ENCODE measurements around the gene NBPF3.
"Not testable (repeated sequence)": the region's sequence is repeated elsewhere in the genome, so short reads cannot be mapped to it uniquely, and the experiment has no call there.

NBPF3 gene

DNA sequence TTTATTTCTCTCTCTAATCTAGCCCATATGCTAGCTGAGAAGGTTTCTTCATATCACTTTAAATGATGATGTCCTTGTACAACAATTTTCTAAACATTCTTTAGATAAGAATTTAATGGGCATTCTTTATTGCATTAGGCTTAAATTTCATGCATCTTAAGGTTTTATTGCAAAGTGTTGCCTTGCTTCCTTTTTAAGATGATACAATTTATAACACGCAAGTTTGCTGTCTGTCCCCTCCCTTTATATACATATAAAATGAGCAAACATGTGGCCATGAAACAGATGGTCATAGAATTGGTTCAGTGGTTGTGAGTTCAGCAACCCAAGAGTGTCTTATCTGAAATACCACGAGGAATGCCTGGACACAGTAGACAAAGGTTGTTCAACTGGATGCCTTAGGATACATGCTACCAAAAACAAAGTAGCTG is 12.1 kb downstream of the NBPF3 start:
- no peak overlapping the region for H3K9ac ChIP-seq (ENCODE audit: low read length)
- H3K27me3 ChIP-seq (replicated peaks; ENCODE audit: insufficient read depth, low read length), result no peaks in the 10 kb centered on the region
- TF ChIP-seq, protein P1, sequence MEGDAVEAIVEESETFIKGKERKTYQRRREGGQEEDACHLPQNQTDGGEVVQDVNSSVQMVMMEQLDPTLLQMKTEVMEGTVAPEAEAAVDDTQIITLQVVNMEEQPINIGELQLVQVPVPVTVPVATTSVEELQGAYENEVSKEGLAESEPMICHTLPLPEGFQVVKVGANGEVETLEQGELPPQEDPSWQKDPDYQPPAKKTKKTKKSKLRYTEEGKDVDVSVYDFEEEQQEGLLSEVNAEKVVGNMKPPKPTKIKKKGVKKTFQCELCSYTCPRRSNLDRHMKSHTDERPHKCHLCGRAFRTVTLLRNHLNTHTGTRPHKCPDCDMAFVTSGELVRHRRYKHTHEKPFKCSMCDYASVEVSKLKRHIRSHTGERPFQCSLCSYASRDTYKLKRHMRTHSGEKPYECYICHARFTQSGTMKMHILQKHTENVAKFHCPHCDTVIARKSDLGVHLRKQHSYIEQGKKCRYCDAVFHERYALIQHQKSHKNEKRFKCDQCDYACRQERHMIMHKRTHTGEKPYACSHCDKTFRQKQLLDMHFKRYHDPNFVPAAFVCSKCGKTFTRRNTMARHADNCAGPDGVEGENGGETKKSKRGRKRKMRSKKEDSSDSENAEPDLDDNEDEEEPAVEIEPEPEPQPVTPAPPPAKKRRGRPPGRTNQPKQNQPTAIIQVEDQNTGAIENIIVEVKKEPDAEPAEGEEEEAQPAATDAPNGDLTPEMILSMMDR (IDR thresholded peaks at IDR 0.05; ENCODE audit: low read length), result no peak
- no peak for TF ChIP-seq EZH2 (optimal IDR thresholded peaks at IDR 0.05; ENCODE audit: low read depth, low read length)
- TF ChIP-seq EZH2phosphoT487 (IDR thresholded peaks at IDR 0.05; ENCODE audit: low read length), result no peak
- no peaks in the 10 kb centered on the region for H3K36me3 ChIP-seq (replicated peaks; ENCODE audit: insufficient read depth, low read length)
- no peaks in the 10 kb centered on the region for H4K20me1 ChIP-seq (ENCODE audit: insufficient read depth, low read length)
- no peak overlapping the region for H3K4me3 ChIP-seq (ENCODE audit: low read length)
- no peaks in the 10 kb centered on the region for H3F3A ChIP-seq (ENCODE audit: insufficient read depth, low read length)
- no peaks in the 10 kb centered on the region for H3K79me2 ChIP-seq (ENCODE audit: low read length)
- H3K9me2 ChIP-seq (replicated peaks; ENCODE audit: insufficient read depth, low read length), result no peaks in the 10 kb centered on the region
- no peaks in the 10 kb centered on the region for H3K9me3 ChIP-seq (replicated peaks; ENCODE audit: insufficient read depth, low read length)
- no peak overlapping the region for H2AFZ ChIP-seq (ENCODE audit: low read length)
- no peak overlapping the region for H3K4me2 ChIP-seq (ENCODE audit: low read depth, low read length)
- DNase-seq, result no peak
- no peak overlapping the region for H3K27ac ChIP-seq (ENCODE audit: low read length)
- 0 out of 2 replicates have a peak, but pooled peaks cover 3% of the 10 kb centered on the region for H3K4me1 ChIP-seq (ENCODE audit: low read length)

DNA sequence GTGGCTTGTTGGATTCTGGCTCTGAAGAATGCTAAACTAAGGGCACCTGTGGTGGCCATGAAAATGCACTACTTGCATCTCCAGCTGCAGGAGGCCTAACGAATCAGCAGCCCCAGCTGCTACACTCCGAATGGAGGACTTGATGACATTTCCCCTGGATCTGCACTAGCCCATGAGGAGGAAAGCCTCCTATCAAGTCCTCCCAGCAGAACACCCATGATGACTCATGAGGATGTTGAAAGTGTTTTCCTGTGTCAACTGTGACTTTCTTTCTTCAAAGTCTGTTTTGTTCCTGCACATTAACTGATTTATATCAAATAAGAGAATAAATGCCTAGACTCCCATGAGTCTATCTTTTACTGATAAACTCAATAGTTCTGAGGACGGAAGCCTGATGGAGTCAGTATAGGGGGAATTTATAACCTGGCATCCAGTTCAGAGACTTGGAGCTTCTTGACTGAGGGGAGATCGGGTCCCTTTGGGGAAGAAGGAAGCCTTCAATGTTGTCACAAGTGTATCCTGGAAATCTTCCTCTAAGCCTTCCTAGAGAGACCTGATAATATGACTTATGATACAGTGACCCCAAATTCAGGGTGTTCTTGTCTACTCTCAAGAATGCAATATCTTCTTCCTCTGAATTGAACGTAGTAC is 14.2 kb downstream of the NBPF3 start:
- not testable (repeated sequence) for H3F3A ChIP-seq (ENCODE audit: insufficient read depth, low read length); H3K9ac ChIP-seq (ENCODE audit: low read length); H2AFZ ChIP-seq (ENCODE audit: low read length); H3K27me3 ChIP-seq (replicated peaks; ENCODE audit: insufficient read depth, low read length); H3K4me1 ChIP-seq (ENCODE audit: low read length); H3K79me2 ChIP-seq (ENCODE audit: low read length); H3K9me2 ChIP-seq (replicated peaks; ENCODE audit: insufficient read depth, low read length); H4K20me1 ChIP-seq (ENCODE audit: insufficient read depth, low read length); H3K4me2 ChIP-seq (ENCODE audit: low read depth, low read length); H3K36me3 ChIP-seq (replicated peaks; ENCODE audit: insufficient read depth, low read length); H3K4me3 ChIP-seq (ENCODE audit: low read length); DNase-seq; H3K27ac ChIP-seq (ENCODE audit: low read length); H3K9me3 ChIP-seq (replicated peaks; ENCODE audit: insufficient read depth, low read length)

DNA sequence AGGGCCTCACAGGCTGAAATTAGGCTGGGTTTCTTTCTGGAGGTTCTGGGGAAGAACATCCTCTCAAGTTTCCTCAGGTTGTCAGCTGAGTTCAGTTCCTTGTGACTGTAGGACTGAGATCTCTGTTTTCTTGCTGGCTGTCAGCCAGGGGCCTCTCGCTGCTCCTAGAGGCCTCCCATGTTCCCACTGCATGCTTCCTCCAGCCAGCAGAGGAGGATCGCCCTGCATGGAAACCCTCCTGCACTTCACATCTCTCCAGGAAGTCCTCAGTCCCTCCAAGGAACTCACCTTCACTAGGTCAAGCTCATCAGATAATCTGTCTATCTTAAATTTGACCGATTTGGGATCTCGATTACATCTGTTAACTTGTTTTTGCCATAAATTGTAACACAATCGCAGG is 15.0 kb downstream of the NBPF3 start:
- not testable (repeated sequence) for H4K20me1 ChIP-seq (ENCODE audit: insufficient read depth, low read length); H3F3A ChIP-seq (ENCODE audit: insufficient read depth, low read length); H3K9me2 ChIP-seq (replicated peaks; ENCODE audit: insufficient read depth, low read length); DNase-seq; H3K9ac ChIP-seq (ENCODE audit: low read length); H3K4me3 ChIP-seq (ENCODE audit: low read length); H3K27ac ChIP-seq (ENCODE audit: low read length); H3K4me2 ChIP-seq (ENCODE audit: low read depth, low read length); H3K27me3 ChIP-seq (replicated peaks; ENCODE audit: insufficient read depth, low read length); H3K4me1 ChIP-seq (ENCODE audit: low read length); H2AFZ ChIP-seq (ENCODE audit: low read length); H3K36me3 ChIP-seq (replicated peaks; ENCODE audit: insufficient read depth, low read length); H3K79me2 ChIP-seq (ENCODE audit: low read length); H3K9me3 ChIP-seq (replicated peaks; ENCODE audit: insufficient read depth, low read length)

DNA sequence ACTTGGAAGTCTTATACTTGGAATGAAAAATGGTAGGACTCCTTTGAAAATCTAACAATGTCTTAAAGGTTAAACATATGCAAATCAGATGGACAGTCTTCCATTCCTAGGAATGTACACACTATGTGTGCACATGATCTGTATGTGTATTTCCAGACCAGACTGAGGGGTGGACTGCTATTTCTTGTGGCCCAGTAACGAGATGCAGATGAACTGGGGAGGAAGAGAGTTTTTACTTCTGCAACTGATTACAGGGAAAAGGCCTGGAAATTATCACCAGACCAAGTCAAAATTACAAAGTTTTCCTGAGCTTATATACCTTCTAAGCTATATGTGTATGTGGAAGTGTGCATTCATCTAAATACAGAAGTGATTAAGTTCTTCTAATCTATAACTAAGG is 17.7 kb downstream of the NBPF3 start:
- H3K4me3 ChIP-seq (ENCODE audit: low read length), result no peak overlapping the region
- no peaks in the 10 kb centered on the region for H4K20me1 ChIP-seq (ENCODE audit: insufficient read depth, low read length)

DNA sequence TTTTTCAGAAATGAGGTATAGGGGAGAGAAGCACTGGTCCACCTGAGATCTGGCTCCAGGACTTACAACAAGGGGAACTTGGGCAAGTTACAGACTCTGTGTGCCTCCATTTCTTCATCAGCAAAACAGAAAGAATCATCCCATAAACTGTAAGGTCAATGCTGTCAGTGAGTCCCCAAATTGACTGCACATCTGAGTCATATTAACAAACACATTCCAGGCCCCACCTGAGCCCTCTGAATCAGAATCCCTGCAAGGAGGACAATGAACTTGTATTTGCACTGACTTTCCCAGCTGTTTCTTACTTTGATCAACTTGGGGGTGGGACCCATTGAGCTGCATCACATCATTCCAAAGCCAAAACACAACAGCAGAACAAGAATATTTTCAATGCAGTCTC is 25.2 kb downstream of the NBPF3 start:
- not testable (repeated sequence) for H3F3A ChIP-seq (ENCODE audit: insufficient read depth, low read length); H3K9me3 ChIP-seq (replicated peaks; ENCODE audit: insufficient read depth, low read length); H2AFZ ChIP-seq (ENCODE audit: low read length); H3K9me2 ChIP-seq (replicated peaks; ENCODE audit: insufficient read depth, low read length); H3K4me2 ChIP-seq (ENCODE audit: low read depth, low read length); H3K36me3 ChIP-seq (replicated peaks; ENCODE audit: insufficient read depth, low read length); H3K27me3 ChIP-seq (replicated peaks; ENCODE audit: insufficient read depth, low read length); H3K79me2 ChIP-seq (ENCODE audit: low read length); H3K27ac ChIP-seq (ENCODE audit: low read length); DNase-seq; H3K4me3 ChIP-seq (ENCODE audit: low read length); H3K4me1 ChIP-seq (ENCODE audit: low read length); H3K9ac ChIP-seq (ENCODE audit: low read length); H4K20me1 ChIP-seq (ENCODE audit: insufficient read depth, low read length)

More for the DNA sequence above, 17.7 kb downstream of the NBPF3 start:
- no peaks in the 10 kb centered on the region for H3K36me3 ChIP-seq (replicated peaks; ENCODE audit: insufficient read depth, low read length)
- no peaks in the 10 kb centered on the region for H3K9me3 ChIP-seq (replicated peaks; ENCODE audit: insufficient read depth, low read length)
- no peak for DNase-seq
- no peaks in the 10 kb centered on the region for H3F3A ChIP-seq (ENCODE audit: insufficient read depth, low read length)
- H3K79me2 ChIP-seq (ENCODE audit: low read length), result no peaks in the 10 kb centered on the region
- no peaks in the 10 kb centered on the region for H3K9me2 ChIP-seq (replicated peaks; ENCODE audit: insufficient read depth, low read length)
- H3K9ac ChIP-seq (ENCODE audit: low read length), result no peak overlapping the region
- H3K27ac ChIP-seq (ENCODE audit: low read length), result no peak overlapping the region
- H3K4me2 ChIP-seq (ENCODE audit: low read depth, low read length), result no peak overlapping the region
- no peaks in the 10 kb centered on the region for H3K27me3 ChIP-seq (replicated peaks; ENCODE audit: insufficient read depth, low read length)
- no peak overlapping the region for H2AFZ ChIP-seq (ENCODE audit: low read length)
- no peak for TF ChIP-seq EZH2phosphoT487 (IDR thresholded peaks at IDR 0.05; ENCODE audit: low read length)
- TF ChIP-seq, protein P1 (IDR thresholded peaks at IDR 0.05; ENCODE audit: low read length), result no peak
- TF ChIP-seq EZH2 (optimal IDR thresholded peaks at IDR 0.05; ENCODE audit: low read depth, low read length), result no peak
- no peaks in the 10 kb centered on the region for H3K4me1 ChIP-seq (ENCODE audit: low read length)

DNA sequence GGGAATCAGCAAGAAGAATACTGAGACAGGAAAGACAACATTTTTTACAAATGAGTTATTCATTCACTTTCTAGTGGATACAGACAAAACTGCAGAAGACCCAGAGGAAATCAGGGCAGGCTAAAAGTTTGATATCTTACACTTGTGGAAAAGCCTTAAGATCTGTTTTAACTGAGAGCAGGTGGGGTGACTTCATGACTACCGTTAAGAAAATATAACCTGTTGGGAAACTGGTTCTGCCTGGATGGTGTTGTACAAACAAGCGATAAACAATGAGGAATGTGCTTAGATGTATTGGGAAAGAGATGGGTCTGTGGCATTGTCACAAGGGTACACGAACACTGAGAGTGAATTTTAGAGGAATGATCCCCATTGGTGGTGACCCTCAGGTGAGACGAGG is 28.0 kb downstream of the NBPF3 start:
- H3K36me3 ChIP-seq (replicated peaks; ENCODE audit: insufficient read depth, low read length); H3K9ac ChIP-seq (ENCODE audit: low read length); H4K20me1 ChIP-seq (ENCODE audit: insufficient read depth, low read length); DNase-seq; H3K4me1 ChIP-seq (ENCODE audit: low read length); H3K4me3 ChIP-seq (ENCODE audit: low read length); H3K9me2 ChIP-seq (replicated peaks; ENCODE audit: insufficient read depth, low read length); H3K27me3 ChIP-seq (replicated peaks; ENCODE audit: insufficient read depth, low read length); H2AFZ ChIP-seq (ENCODE audit: low read length); H3K4me2 ChIP-seq (ENCODE audit: low read depth, low read length); H3K27ac ChIP-seq (ENCODE audit: low read length); H3K79me2 ChIP-seq (ENCODE audit: low read length); H3K9me3 ChIP-seq (replicated peaks; ENCODE audit: insufficient read depth, low read length); H3F3A ChIP-seq (ENCODE audit: insufficient read depth, low read length): not testable (repeated sequence)
